HG03135 (cell line): ENCODE data around the gene TIMP3.

Source experiments
- ATAC-seq: cut with Tn5 transposase; IDR thresholded peaks from one replicate; pipeline ENCODE4 v1.9.1; 2021; ENCODE audit warnings: mild to moderate bottlenecking, moderate library complexity; ENCODE audit not compliant: unreplicated experiment

Gene TIMP3

GRCh38 chr22:32827049-32827602, 25.6 kb downstream of the TIMP3 start:
- no peak for ATAC-seq

DNA sequence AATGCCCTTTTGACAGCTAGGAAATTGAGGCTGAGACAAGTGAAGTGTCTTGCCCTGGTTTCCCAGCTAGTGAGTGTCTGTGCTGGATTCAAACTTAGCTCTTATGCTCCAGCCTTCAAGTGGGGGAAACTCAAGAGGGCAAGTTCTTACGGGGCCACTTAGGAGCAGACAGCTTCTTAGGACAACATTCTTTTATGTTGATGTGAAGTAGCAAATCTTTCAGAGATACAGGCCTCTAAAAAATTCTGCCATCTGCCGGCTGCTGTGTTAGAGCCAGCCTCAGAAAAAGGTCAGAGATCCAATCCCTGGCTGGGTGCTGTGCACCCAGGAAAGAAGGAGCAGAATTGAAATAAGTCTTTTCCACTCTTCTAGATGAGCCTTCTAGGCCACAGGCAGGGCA, 26.6 kb downstream of the TIMP3 start:
- ATAC-seq: no peak

GRCh38 chr22:32828561-32828960, 27.1 kb downstream of the TIMP3 start:
- no peak for ATAC-seq

GRCh38 chr22:32829451-32829851, 27.9 kb downstream of the TIMP3 start:
- ATAC-seq: no peak

GRCh38 chr22:32830473-32830872, 29.0 kb downstream of the TIMP3 start:
- ATAC-seq: no peak

DNA sequence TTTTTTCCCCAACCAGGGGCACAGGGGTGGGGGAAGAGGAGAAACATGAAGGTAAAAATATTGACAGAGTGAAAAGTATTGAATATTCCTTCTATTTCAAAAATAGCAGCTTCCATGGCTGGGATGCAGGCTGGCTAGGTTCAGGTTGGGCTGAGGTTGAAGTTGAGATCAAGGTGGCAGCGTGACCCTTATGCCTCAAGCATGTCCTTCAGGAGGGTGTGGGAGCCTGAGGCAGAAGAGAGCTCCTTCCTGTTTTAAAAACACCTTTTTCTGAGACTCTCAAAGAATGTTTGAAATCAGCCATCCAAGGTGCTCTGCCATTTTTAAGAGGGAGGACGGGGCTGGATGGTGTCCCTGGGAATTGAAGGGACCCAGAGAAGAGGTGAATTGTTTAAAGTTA, 29.5 kb downstream of the TIMP3 start:
- ATAC-seq: no peak

- no peak for ATAC-seq
Measured at GRCh38 chr22:32831584-32831983, 30.1 kb downstream of the TIMP3 start.

DNA sequence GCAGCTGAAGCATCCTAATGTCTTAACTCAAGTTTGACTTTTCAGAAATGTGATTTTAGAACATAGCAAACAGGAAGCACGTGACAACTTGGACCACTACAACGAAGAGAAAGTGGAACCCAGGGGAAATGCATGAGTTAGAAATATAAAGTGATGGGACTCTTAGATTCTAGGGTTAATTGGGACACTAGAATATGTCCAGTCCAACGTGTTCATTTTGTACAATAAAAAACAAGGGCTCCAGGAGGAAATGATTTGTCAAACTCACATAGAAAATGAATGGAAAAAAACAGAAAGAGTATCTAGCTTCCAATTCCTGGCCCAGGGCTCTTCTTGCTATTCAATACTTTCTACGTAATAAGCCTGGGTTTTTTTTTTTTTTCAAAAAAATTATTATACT, 30.7 kb downstream of the TIMP3 start:
- no peak for ATAC-seq

DNA sequence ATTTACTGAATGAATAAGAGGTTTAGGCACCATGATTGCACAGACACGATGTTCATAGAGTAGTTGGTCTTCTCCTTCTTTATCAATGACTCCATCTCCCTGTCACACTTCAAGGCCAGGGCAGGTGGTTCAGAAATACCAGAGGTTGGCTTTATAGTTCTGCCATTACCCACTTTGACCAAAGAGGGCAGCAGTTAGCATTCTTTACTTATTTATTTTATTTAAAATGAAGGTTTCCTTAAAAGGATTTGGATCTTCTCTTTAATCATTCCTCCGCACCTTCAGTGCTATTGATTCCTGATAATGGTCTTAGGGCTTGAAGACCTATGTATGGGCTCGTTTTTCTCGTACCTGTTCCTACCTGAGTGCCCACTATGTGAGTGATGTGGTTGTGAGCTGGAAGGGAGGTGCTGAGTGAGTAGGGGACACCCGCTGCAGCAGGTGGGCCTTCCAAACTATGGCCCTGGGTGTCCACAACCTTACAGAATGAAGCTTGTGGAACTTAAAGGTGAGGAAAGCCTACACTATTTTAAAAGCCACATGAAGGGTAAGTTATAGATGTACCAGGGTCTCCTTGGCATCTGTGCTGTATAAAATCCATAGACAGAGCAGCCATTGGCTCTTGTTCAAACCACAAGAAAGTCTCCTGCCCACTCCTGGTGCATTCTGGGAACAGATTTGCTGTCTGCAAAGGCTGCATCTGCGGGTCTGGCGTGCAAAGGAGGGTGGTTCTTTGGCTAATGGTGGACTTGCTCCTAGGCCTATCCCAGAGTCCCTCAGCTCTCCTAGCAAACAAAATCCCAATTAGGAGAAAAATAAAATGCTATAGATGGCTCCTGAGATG, 35.0 kb downstream of the TIMP3 start:
- no peak for ATAC-seq

DNA sequence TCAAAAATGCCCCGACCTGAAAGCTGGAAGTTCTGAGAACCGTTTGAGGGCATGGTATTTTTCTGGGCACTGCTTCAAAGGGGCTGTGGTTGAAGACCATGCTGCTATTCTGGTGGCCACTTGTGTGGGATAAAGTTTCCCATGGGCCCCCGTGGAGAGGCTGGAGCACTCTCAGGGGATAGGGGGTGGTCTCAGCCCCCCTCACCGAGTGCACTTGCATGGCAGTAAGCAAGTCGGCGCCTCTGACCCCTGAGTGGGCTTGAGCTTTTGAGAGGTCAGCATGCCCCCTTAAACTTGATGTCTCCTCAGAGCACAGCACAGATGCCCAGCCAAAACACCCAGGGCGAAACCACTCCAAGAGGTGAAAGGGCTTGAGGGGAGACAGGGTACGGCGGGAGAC, 35.6 kb downstream of the TIMP3 start:
- no peak for ATAC-seq

- no peak for ATAC-seq
Measured at GRCh38 chr22:32837803-32838202, 36.3 kb downstream of the TIMP3 start.

DNA sequence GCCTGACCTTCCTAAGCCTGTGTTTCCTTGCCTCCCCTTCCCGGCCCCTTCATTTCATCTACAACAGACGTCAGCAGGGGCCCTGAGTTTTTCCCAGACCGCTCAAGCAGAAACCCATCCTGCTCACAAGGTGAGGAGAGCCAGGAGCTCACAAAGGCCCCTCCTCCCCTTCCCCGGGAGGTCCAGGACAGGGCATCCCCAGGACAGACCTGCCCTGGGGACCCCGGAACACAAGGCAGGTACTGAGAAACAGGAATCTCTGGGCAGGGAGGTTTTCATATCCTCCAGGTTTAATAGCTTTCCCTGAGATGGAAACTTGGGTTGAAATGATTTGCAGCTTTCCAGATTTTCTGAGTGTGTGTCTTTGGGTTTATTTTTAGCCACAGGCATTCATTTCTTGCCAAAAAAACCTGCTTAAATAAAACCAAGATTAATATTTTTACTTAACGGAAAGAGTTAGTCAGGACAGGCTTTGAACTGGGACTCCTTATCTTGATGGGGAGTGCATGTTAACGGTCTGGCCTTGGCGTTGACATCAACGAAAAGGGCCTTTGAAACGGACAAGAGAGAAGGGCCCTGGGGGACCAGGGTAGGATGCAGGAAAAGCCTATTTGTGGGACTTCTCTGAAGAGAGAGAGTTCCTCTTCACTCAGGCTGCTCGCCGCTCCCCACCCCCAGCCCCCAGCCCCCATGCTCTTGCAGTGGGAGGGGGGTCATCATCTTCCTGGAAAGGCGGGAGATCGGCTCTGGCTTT, 38.5 kb downstream of the TIMP3 start:
- no peak for ATAC-seq

- ATAC-seq: no peak
Measured at GRCh38 chr22:32841175-32841574, 39.7 kb downstream of the TIMP3 start.

GRCh38 chr22:32842486-32842885, 41.0 kb downstream of the TIMP3 start:
- ATAC-seq: no peak

DNA sequence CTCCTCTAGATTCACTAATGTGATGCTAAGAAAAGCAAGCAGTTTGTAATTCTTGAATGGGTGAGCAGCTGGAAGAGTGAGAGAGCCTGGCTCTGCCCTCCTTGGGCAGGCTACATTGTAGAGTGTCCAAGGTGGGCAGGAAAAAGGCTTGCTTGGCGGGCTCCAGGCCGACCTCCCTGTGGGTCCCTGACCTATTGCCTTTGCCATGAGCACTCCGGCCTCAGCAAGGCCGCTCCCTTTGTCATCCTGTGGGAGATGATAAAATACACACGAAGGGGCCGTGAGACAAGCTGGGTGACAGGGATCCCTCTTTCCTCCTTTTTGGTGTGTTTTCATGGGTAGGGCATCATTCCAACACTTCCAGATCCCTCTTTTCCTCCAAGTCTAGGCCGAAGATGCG, 41.8 kb downstream of the TIMP3 start:
- ATAC-seq: no peak

DNA sequence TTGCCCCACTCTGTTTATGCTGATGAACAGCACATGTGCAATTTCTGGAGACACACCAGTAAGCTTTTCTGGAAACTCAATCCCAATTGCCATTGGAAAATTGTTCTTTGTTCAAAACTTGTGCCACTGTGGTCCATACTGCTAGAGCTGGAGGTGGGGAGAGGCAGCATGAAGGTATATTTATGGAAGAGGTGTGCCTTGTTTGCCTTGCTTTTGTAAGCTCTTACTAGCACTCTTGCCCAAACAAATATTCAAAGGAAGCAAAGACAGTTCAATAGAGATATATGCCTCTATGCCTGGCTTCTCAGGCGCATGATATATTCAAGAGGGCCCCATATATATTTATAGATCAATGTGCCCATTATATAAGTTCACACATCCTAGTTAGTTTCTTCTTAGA, 42.7 kb downstream of the TIMP3 start:
- ATAC-seq: no peak

- ATAC-seq: no peak
Measured at GRCh38 chr22:32846780-32847491, 45.4 kb downstream of the TIMP3 start.

DNA sequence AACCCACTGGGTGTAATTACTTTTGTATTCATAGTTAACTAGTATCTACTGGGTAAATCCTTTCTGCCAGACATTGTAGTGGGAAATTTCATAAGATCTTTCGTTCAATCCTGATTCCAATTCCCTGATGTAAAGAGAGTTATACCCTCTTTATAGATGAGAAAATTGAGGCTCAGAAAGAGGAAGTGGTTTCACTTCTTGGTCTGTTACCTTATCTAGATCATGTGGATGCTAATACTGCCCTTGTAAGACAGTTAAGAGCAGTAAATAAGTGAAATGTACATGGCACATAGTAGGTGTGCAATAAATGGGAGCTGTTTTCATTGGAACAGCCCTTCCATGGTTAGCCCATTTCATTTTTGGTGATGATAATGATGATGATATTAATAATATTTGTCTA, 46.7 kb downstream of the TIMP3 start:
- no peak for ATAC-seq

- ATAC-seq: no peak
Measured at GRCh38 chr22:32849501-32849900, 48.0 kb downstream of the TIMP3 start.

GRCh38 chr22:32850157-32850556, 48.7 kb downstream of the TIMP3 start:
- no peak for ATAC-seq
